Liver (tissue), 9 donors: Measurements from ENCODE around the gene FAM13A. TPM values are rescaled to one million over a fixed set of nuclear protein-coding genes. Genes with fewer than 3 reads are reported as not detected.
A peak's percentile ranks its signal among the peaks of the same experiment; 100 is the strongest.

Experiments
- DNase-seq: peaks from one replicate; pipeline ENCODE4 v3.0.0-alpha.2; 2017; ENCODE audit warnings: low spot score
- H3K27ac ChIP-seq, 2 donors: one replicate each; pipeline ENCODE4 v1.7.0; 2013; ENCODE audit warnings: inconsistent platforms in 2 of 2, low read length in 2 of 2, control low read depth in 1 of 2, low read depth in 1 of 2, mild to moderate bottlenecking in 1 of 2
- H3K27me3 ChIP-seq, 4 donors: one replicate each; pipeline versions ENCODE4 v1.6.1 to v1.7.0; 2013; ENCODE audit warnings: low read length in 3 of 4, inconsistent platforms in 1 of 4, mild to moderate bottlenecking in 1 of 4, moderate library complexity in 1 of 4; ENCODE audit not compliant: control insufficient read depth in 4 of 4, insufficient read depth in 4 of 4
- H3K36me3 ChIP-seq, 4 donors: one replicate each; pipeline versions ENCODE4 v1.6.1 to v1.7.0; 2013; ENCODE audit warnings: low read length in 3 of 4, mild to moderate bottlenecking in 3 of 4, low read depth in 1 of 4, moderate library complexity in 1 of 4; ENCODE audit not compliant: control insufficient read depth in 4 of 4, insufficient read depth in 3 of 4
- H3K4me1 ChIP-seq, 4 donors: one replicate each; pipeline versions ENCODE4 v1.6.1 to v1.7.0; 2013; ENCODE audit warnings: low read length in 3 of 4, mild to moderate bottlenecking in 3 of 4, moderate library complexity in 1 of 4; ENCODE audit not compliant: control insufficient read depth in 4 of 4, insufficient read depth in 4 of 4
- H3K4me3 ChIP-seq, 3 donors: one replicate each; pipeline versions ENCODE4 v1.6.1 to v1.7.0; 2013; ENCODE audit warnings: low read length in 3 of 3, control low read depth in 1 of 3, low read depth in 1 of 3, mild to moderate bottlenecking in 1 of 3
- H3K9ac ChIP-seq, 2 donors: one replicate each; pipeline ENCODE4 v1.7.0; 2013; ENCODE audit warnings: low read length in 2 of 2, mild to moderate bottlenecking in 2 of 2, moderate library complexity in 2 of 2, control low read depth in 1 of 2, low read depth in 1 of 2
- H3K9me3 ChIP-seq, 4 donors: one replicate each; pipeline versions ENCODE4 v1.6.1 to v1.7.0; 2013; ENCODE audit warnings: low read length in 3 of 4; ENCODE audit not compliant: control insufficient read depth in 4 of 4
- EGR1 ChIP-seq, 2 donors: IDR thresholded peaks; 2 replicates each; pipeline ENCODE4 v1.6.1; 2016 to 2018; ENCODE audit warnings: antibody characterized with exemption in 2 of 2, low read depth in 2 of 2
- FOXA1 ChIP-seq: IDR thresholded peaks from 2 replicates; pipeline ENCODE4 v1.6.1; 2016; ENCODE audit warnings: antibody characterized with exemption
- FOXA2 ChIP-seq: IDR thresholded peaks from 2 replicates; pipeline ENCODE4 v1.6.1; 2016; ENCODE audit warnings: antibody characterized with exemption
- GABPA ChIP-seq, 2 donors: IDR thresholded peaks in 1 of 2; conservative IDR thresholded peaks in 1 of 2; 2 replicates each; pipeline ENCODE4 v1.6.1; 2016; ENCODE audit warnings: antibody characterized with exemption in 2 of 2, mild to moderate bottlenecking in 1 of 2, moderate library complexity in 1 of 2
- HNF4A ChIP-seq, 2 donors: conservative IDR thresholded peaks; 2 replicates each; pipeline ENCODE4 v1.6.1; 2016; ENCODE audit warnings: antibody characterized with exemption in 2 of 2, mild to moderate bottlenecking in 2 of 2
- HNF4G ChIP-seq: IDR thresholded peaks from 2 replicates; pipeline ENCODE4 v1.6.1; 2016; ENCODE audit warnings: antibody characterized with exemption
- JUND ChIP-seq, 2 donors: IDR thresholded peaks; 2 replicates each; pipeline ENCODE4 v1.6.1; 2016; ENCODE audit warnings: antibody characterized with exemption in 2 of 2
- NR2F2 ChIP-seq: IDR thresholded peaks from 2 replicates; pipeline ENCODE4 v1.6.1; 2016; ENCODE audit warnings: antibody characterized with exemption
- RAD21 ChIP-seq, 2 donors: IDR thresholded peaks; 2 replicates each; pipeline ENCODE4 v1.6.1; 2016; ENCODE audit warnings: antibody characterized with exemption in 2 of 2, mild to moderate bottlenecking in 2 of 2
- RXRA ChIP-seq, 2 donors: IDR thresholded peaks; 2 replicates each; pipeline ENCODE4 v1.6.1; 2017 to 2018; ENCODE audit warnings: antibody characterized with exemption in 2 of 2, mild to moderate bottlenecking in 1 of 2
- SP1 ChIP-seq: IDR thresholded peaks from 2 replicates; pipeline ENCODE4 v1.6.1; 2018; ENCODE audit warnings: antibody characterized with exemption, mild to moderate bottlenecking
- TAF1 ChIP-seq: conservative IDR thresholded peaks from 2 replicates; pipeline ENCODE4 v1.6.1; 2016; ENCODE audit warnings: antibody characterized with exemption, mild to moderate bottlenecking
- YY1 ChIP-seq: IDR thresholded peaks from 2 replicates; pipeline ENCODE4 v1.6.1; 2016; ENCODE audit warnings: antibody characterized with exemption, mild to moderate bottlenecking
- WGBS: extraction: QIAGEN DNeasy Blood & Tissue Kit; methylation state at CpG from one replicate; pipeline ENCODE4 v1.1.7; 2013; 5-methylcytosine and 5-hydroxymethylcytosine counted together
- polyA plus RNA-seq, 2 donors: library from polyadenylated mRNA; stranded (reverse) in 1 of 2; unstranded in 1 of 2; fragments of 200-250 nt in 1 of 2; fragments of >200 nt in 1 of 2; fragmentation: Nextera tagmentation in 1 of 2; extraction: Ambion mirVana in 1 of 2; gene quantifications; one replicate each; pipeline versions ENCODE4 v1.2.1 to v1.2.3, GENCODE V29; 2013 to 2015
- total RNA-seq, 2 donors: library from RNA; depleted of rRNA; stranded (reverse); fragments of >200 nt; gene quantifications; one replicate each; pipeline ENCODE4 v1.2.3, GENCODE V29; 2014
- TF ChIP-seq, protein P1 (sequence below): IDR thresholded peaks from 2 replicates; pipeline ENCODE4 v1.6.1; 2016; ENCODE audit warnings: antibody characterized with exemption
- TF ChIP-seq, protein P2 (sequence below): IDR thresholded peaks from 2 replicates; pipeline ENCODE4 v1.6.1; 2016; ENCODE audit warnings: antibody characterized with exemption, mild to moderate bottlenecking
- TF ChIP-seq, protein P3 (sequence below): IDR thresholded peaks from 2 replicates; pipeline ENCODE4 v1.6.1; 2016; ENCODE audit warnings: antibody characterized with exemption
- TF ChIP-seq, protein P4 (sequence below): IDR thresholded peaks from 2 replicates; pipeline ENCODE4 v1.6.1; 2016; ENCODE audit warnings: antibody characterized with exemption
- TF ChIP-seq, protein P5 (sequence below): fragments of 150-350 bp; IDR thresholded peaks from 2 replicates; pipeline ENCODE4 v1.5.1; 2017; ENCODE audit warnings: improper control_type of control experiment, low read depth, low read length; ENCODE audit not compliant: missing input control
- donor health status: healthy.
- donor health status: healthy.
- donor health status: healthy.
- donor health status: healthy.
- donor health status: healthy.

Gene FAM13A
- total and polyA plus RNA-seq, 4 donors = 14.9 to 52.9 (median 27.6) TPM

DNA sequence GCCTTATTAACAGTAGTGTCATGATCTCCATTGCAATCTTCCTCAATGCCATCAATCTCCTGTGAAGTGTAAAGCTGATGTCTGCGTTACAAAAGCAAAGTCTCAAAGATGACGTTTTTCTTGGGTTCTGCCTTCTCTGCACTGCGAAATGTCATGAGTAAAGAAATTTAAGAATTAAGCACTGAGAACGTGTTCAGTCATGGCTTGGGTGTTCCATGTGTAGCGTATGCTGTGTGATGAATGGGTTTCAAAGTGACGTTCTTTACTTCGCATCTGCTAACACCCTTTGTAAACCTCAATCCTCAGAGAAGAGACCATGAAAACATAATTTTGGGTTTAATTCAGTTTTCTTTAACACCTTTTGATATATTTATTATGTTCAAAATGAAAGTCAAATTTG, 360.4 kb downstream of the FAM13A start:
- WGBS = 85% methylated on average over 7 of the region's 7 CpGs
- no peak overlapping the region for H3K27ac ChIP-seq
- H3K27me3 ChIP-seq = no peaks in the 10 kb centered on the region
- no peak for DNase-seq
- H3K4me1 ChIP-seq = peaks cover 0 to 3% (median 1%) of the 10 kb centered on the region in 4 donors
- no peaks in the 10 kb centered on the region for H3K9me3 ChIP-seq
- TF ChIP-seq FOXA1 = no peak
- TF ChIP-seq TAF1 = no peak
- no peak for TF ChIP-seq YY1
- TF ChIP-seq EGR1 (IDR thresholded peaks at IDR 0.05; ENCODE audit: low read depth in 2 of 2) = no peak
- TF ChIP-seq NR2F2 = no peak
- TF ChIP-seq, protein P1, sequence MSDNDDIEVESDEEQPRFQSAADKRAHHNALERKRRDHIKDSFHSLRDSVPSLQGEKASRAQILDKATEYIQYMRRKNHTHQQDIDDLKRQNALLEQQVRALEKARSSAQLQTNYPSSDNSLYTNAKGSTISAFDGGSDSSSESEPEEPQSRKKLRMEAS = no peak
- no peak for TF ChIP-seq HNF4A (conservative IDR thresholded peaks at IDR 0.05)
- no peak for TF ChIP-seq HNF4G
- H3K4me3 ChIP-seq = no peak overlapping the region
- H3K36me3 ChIP-seq = no peaks in the 10 kb centered on the region
- peak overlapping the region in 1 of 2 donors; percentile 49 for H3K9ac ChIP-seq

DNA sequence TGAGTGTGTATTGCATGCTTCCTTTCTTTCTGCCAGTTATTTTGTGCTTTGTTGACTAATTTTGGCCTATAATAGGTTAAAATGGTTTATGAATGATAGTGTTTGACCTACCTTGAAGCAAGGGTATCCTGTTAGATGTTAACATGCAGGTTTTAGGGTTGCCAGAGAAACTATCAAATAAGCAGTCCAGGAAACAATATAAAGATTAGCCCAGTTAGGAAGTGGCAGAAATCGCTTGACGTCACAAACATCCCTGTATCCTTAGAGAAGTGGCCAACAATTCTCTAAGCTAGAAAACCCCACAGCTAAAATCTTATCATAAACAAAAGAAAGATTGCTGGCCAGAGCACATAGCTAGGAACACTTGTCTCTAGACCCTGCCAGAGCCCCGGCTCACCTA, 363.2 kb downstream of the FAM13A start:
- peaks cover 0 to 3% (median 1%) of the 10 kb centered on the region in 4 donors for H3K4me1 ChIP-seq
- TF ChIP-seq RAD21 (IDR thresholded peaks at IDR 0.05) (no peak), TAF1 (no peak), FOXA1 (no peak), GABPA (IDR thresholded peaks at IDR 0.05 in 1 of 2, conservative IDR thresholded peaks at IDR 0.05 in 1 of 2) (no peak), HNF4G (no peak), HNF4A (conservative IDR thresholded peaks at IDR 0.05) (no peak), EGR1 (IDR thresholded peaks at IDR 0.05; ENCODE audit: low read depth in 2 of 2) (no peak), SP1 (no peak), FOXA2 (no peak), RXRA (IDR thresholded peaks at IDR 0.05) (no peak), YY1 (no peak), NR2F2 (no peak), JUND (IDR thresholded peaks at IDR 0.05) (no peak)
- TF ChIP-seq, protein P2, sequence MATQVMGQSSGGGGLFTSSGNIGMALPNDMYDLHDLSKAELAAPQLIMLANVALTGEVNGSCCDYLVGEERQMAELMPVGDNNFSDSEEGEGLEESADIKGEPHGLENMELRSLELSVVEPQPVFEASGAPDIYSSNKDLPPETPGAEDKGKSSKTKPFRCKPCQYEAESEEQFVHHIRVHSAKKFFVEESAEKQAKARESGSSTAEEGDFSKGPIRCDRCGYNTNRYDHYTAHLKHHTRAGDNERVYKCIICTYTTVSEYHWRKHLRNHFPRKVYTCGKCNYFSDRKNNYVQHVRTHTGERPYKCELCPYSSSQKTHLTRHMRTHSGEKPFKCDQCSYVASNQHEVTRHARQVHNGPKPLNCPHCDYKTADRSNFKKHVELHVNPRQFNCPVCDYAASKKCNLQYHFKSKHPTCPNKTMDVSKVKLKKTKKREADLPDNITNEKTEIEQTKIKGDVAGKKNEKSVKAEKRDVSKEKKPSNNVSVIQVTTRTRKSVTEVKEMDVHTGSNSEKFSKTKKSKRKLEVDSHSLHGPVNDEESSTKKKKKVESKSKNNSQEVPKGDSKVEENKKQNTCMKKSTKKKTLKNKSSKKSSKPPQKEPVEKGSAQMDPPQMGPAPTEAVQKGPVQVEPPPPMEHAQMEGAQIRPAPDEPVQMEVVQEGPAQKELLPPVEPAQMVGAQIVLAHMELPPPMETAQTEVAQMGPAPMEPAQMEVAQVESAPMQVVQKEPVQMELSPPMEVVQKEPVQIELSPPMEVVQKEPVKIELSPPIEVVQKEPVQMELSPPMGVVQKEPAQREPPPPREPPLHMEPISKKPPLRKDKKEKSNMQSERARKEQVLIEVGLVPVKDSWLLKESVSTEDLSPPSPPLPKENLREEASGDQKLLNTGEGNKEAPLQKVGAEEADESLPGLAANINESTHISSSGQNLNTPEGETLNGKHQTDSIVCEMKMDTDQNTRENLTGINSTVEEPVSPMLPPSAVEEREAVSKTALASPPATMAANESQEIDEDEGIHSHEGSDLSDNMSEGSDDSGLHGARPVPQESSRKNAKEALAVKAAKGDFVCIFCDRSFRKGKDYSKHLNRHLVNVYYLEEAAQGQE = no peak
- TF ChIP-seq, protein P3, sequence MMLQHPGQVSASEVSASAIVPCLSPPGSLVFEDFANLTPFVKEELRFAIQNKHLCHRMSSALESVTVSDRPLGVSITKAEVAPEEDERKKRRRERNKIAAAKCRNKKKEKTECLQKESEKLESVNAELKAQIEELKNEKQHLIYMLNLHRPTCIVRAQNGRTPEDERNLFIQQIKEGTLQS = no peak
- TF ChIP-seq, protein P1 = no peak
- TF ChIP-seq, protein P4, sequence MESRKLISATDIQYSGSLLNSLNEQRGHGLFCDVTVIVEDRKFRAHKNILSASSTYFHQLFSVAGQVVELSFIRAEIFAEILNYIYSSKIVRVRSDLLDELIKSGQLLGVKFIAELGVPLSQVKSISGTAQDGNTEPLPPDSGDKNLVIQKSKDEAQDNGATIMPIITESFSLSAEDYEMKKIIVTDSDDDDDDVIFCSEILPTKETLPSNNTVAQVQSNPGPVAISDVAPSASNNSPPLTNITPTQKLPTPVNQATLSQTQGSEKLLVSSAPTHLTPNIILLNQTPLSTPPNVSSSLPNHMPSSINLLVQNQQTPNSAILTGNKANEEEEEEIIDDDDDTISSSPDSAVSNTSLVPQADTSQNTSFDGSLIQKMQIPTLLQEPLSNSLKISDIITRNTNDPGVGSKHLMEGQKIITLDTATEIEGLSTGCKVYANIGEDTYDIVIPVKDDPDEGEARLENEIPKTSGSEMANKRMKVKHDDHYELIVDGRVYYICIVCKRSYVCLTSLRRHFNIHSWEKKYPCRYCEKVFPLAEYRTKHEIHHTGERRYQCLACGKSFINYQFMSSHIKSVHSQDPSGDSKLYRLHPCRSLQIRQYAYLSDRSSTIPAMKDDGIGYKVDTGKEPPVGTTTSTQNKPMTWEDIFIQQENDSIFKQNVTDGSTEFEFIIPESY = no peak
- TF ChIP-seq, protein P5, sequence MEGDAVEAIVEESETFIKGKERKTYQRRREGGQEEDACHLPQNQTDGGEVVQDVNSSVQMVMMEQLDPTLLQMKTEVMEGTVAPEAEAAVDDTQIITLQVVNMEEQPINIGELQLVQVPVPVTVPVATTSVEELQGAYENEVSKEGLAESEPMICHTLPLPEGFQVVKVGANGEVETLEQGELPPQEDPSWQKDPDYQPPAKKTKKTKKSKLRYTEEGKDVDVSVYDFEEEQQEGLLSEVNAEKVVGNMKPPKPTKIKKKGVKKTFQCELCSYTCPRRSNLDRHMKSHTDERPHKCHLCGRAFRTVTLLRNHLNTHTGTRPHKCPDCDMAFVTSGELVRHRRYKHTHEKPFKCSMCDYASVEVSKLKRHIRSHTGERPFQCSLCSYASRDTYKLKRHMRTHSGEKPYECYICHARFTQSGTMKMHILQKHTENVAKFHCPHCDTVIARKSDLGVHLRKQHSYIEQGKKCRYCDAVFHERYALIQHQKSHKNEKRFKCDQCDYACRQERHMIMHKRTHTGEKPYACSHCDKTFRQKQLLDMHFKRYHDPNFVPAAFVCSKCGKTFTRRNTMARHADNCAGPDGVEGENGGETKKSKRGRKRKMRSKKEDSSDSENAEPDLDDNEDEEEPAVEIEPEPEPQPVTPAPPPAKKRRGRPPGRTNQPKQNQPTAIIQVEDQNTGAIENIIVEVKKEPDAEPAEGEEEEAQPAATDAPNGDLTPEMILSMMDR = no peak
- WGBS = 85% methylated on average over 3 of the region's 3 CpGs
- H3K4me3 ChIP-seq = no peak overlapping the region
- no peaks in the 10 kb centered on the region for H3K27me3 ChIP-seq
- no peak overlapping the region for H3K9ac ChIP-seq
- H3K27ac ChIP-seq = no peak overlapping the region
- no peak for DNase-seq
- no peaks in the 10 kb centered on the region for H3K9me3 ChIP-seq
- H3K36me3 ChIP-seq = peaks cover 1 to 3% (median 3%) of the 10 kb centered on the region in 4 donors
